ENCODE measurements around the gene UXS1.

UXS1 gene

GRCh38 chr2:106120432-106120831, 73.7 kb downstream of the UXS1 start:
- no peaks in the 10 kb centered on the region for H3K79me2 ChIP-seq (ENCODE audit: insufficient read depth, low read depth)
- H3K9ac ChIP-seq = no peak overlapping the region
- H2AFZ ChIP-seq (ENCODE audit: low read depth) = no peak overlapping the region
- no peaks in the 10 kb centered on the region for H3K4me1 ChIP-seq (ENCODE audit: low read depth, poor library complexity, severe bottlenecking)
- H3K27ac ChIP-seq = no peak overlapping the region
- no peaks in the 10 kb centered on the region for H4K20me1 ChIP-seq (ENCODE audit: insufficient read depth)
- H3K27me3 ChIP-seq (ENCODE audit: insufficient read depth, low read depth) = no peaks in the 10 kb centered on the region
- TF ChIP-seq, protein P1, sequence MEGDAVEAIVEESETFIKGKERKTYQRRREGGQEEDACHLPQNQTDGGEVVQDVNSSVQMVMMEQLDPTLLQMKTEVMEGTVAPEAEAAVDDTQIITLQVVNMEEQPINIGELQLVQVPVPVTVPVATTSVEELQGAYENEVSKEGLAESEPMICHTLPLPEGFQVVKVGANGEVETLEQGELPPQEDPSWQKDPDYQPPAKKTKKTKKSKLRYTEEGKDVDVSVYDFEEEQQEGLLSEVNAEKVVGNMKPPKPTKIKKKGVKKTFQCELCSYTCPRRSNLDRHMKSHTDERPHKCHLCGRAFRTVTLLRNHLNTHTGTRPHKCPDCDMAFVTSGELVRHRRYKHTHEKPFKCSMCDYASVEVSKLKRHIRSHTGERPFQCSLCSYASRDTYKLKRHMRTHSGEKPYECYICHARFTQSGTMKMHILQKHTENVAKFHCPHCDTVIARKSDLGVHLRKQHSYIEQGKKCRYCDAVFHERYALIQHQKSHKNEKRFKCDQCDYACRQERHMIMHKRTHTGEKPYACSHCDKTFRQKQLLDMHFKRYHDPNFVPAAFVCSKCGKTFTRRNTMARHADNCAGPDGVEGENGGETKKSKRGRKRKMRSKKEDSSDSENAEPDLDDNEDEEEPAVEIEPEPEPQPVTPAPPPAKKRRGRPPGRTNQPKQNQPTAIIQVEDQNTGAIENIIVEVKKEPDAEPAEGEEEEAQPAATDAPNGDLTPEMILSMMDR (conservative IDR thresholded peaks at IDR 0.05; ENCODE audit: low read depth, low read length) = no peak
- H3K4me3 ChIP-seq (IDR thresholded peaks at IDR 0.05; ENCODE audit: insufficient read depth, low read depth, low read length) = no peak overlapping the region
- H3K36me3 ChIP-seq (ENCODE audit: insufficient read depth) = no peaks in the 10 kb centered on the region
- H3K4me2 ChIP-seq = no peak overlapping the region

- H3K79me2 ChIP-seq (ENCODE audit: insufficient read depth, low read depth) = no peaks in the 10 kb centered on the region
- H3K27me3 ChIP-seq (ENCODE audit: insufficient read depth, low read depth) = no peaks in the 10 kb centered on the region
- no peak overlapping the region for H3K4me2 ChIP-seq
- H4K20me1 ChIP-seq (ENCODE audit: insufficient read depth) = no peaks in the 10 kb centered on the region
- no peaks in the 10 kb centered on the region for H3K4me1 ChIP-seq (ENCODE audit: low read depth, poor library complexity, severe bottlenecking)
- H3K27ac ChIP-seq = no peak overlapping the region
- TF ChIP-seq, protein P1 (conservative IDR thresholded peaks at IDR 0.05; ENCODE audit: low read depth, low read length) = no peak
- H3K36me3 ChIP-seq (ENCODE audit: insufficient read depth) = no peaks in the 10 kb centered on the region
- no peak overlapping the region for H3K4me3 ChIP-seq (IDR thresholded peaks at IDR 0.05; ENCODE audit: insufficient read depth, low read depth, low read length)
- no peak overlapping the region for H2AFZ ChIP-seq (ENCODE audit: low read depth)
- H3K9ac ChIP-seq = no peak overlapping the region
Observed at GRCh38 chr2:106119074-106119473, 75.0 kb downstream of the UXS1 start.

DNA sequence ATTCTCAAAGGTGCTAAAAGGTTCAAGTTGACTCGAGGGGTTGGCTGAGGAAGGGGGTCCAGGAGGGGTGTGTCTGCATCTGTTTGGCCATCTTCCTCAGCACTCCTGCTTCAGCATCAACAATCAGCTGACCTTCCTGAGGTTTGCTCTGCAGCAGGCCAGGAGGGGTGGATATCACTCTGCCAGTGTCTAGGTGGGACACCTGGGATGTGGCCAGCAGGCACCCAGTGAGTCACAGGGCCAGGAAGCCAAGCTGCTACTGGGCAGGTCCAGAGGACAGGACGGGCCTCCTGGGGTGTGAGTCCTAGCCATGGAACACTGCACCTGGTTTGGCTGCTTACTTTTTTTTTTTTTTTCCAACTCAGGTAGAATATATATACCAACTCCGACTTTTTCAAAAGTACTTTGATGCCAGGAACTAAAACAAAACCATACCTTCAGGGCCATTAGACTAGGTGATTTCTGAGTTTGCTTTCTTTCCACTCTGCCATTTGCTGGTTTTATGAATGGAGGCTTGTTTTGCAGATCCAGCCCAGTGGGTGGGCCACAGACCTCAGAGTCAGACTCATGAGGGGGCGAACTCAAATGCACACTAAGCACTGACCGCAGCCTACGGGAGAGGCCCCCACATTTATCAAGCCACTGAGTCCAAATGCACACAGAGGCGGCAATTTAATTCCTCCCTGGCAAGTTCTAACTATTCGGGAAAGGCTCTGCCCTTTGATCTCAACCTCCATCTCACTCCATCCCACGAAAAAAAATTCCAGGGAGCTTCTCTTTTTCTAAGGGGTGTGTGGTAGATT, 76.0 kb downstream of the UXS1 start:
- no peaks in the 10 kb centered on the region for H3K4me1 ChIP-seq (ENCODE audit: low read depth, poor library complexity, severe bottlenecking)

DNA sequence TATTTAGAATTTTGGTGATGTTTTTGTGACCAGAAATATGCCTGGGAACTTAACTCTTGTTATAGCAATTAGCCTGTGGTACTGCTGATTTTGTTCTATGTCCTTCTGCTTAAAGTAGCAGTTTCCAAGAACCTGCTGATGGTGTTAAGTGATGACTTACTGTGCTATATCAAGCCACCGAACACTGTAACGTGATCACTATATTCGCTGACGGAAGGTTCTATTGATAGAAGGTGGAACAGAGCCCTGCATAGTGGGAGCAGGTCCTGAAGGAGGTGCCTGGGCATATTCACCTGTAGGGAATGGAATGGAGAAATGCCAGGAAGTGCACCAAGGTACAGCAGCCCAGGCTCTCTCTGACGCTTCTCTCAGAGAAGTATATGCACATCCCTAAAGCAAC, 76.8 kb downstream of the UXS1 start:
- H3K36me3 ChIP-seq (ENCODE audit: insufficient read depth) = no peaks in the 10 kb centered on the region
- no peak overlapping the region for H3K27ac ChIP-seq
- H2AFZ ChIP-seq (ENCODE audit: low read depth) = no peak overlapping the region
- no peak overlapping the region for H3K4me2 ChIP-seq
- H3K4me3 ChIP-seq (IDR thresholded peaks at IDR 0.05; ENCODE audit: insufficient read depth, low read depth, low read length) = no peak overlapping the region
- no peaks in the 10 kb centered on the region for H3K27me3 ChIP-seq (ENCODE audit: insufficient read depth, low read depth)
- H3K9ac ChIP-seq = no peak overlapping the region
- TF ChIP-seq, protein P1 (conservative IDR thresholded peaks at IDR 0.05; ENCODE audit: low read depth, low read length) = no peak
- no peaks in the 10 kb centered on the region for H3K4me1 ChIP-seq (ENCODE audit: low read depth, poor library complexity, severe bottlenecking)
- no peaks in the 10 kb centered on the region for H3K79me2 ChIP-seq (ENCODE audit: insufficient read depth, low read depth)
- no peaks in the 10 kb centered on the region for H4K20me1 ChIP-seq (ENCODE audit: insufficient read depth)

More for the DNA sequence above, 76.0 kb downstream of the UXS1 start:
- H3K36me3 ChIP-seq (ENCODE audit: insufficient read depth) = no peaks in the 10 kb centered on the region
- no peak overlapping the region for H3K9ac ChIP-seq
- H3K4me2 ChIP-seq = no peak overlapping the region
- H4K20me1 ChIP-seq (ENCODE audit: insufficient read depth) = no peaks in the 10 kb centered on the region
- no peak overlapping the region for H2AFZ ChIP-seq (ENCODE audit: low read depth)
- H3K79me2 ChIP-seq (ENCODE audit: insufficient read depth, low read depth) = no peaks in the 10 kb centered on the region
- H3K4me3 ChIP-seq (IDR thresholded peaks at IDR 0.05; ENCODE audit: insufficient read depth, low read depth, low read length) = no peak overlapping the region
- no peaks in the 10 kb centered on the region for H3K27me3 ChIP-seq (ENCODE audit: insufficient read depth, low read depth)
- H3K27ac ChIP-seq = no peak overlapping the region
- TF ChIP-seq, protein P1 (conservative IDR thresholded peaks at IDR 0.05; ENCODE audit: low read depth, low read length) = no peak

All from KMS-11 (cell line).